ENCODE measurements around the gene BUB1B.

GRCh38 chr15:40229316-40229715 lies 68.4 kb downstream of the BUB1B start:
- TF ChIP-seq CTCF (IDR thresholded peaks at IDR 0.05; ENCODE audit: low read depth, low read length, missing input control), result no peak
- no peak for TF ChIP-seq YY1 (IDR thresholded peaks at IDR 0.05)
- TF ChIP-seq RAD21 (IDR thresholded peaks at IDR 0.05), result no peak
- TF ChIP-seq ZBTB33 (IDR thresholded peaks at IDR 0.05), result no peak
